CD14-positive monocyte (primary cell): ENCODE data around the gene U2AF1. TPM values are rescaled to one million over a fixed set of nuclear protein-coding genes. Genes with fewer than 3 reads are reported as not detected.
"Not testable (repeated sequence)": the region's sequence is repeated elsewhere in the genome, so short reads cannot be mapped to it uniquely, and the experiment has no call there.

Experiments
- DNase-seq, 3 donors: peaks; one replicate each; pipeline ENCODE4 v3.0.0-alpha.2; 2011 to 2022
- H2AFZ ChIP-seq: 2 replicates; pipeline ENCODE4 v1.6.0; 2012; ENCODE audit warnings: mild to moderate bottlenecking, low read depth, low read length, inconsistent platforms; ENCODE audit not compliant: insufficient read depth, poor library complexity, severe bottlenecking
- H3K27ac ChIP-seq, 2 donors: 1 replicate in 1 of 2; 2 replicates in 1 of 2; pipeline ENCODE4 v1.5.1; 2012 to 2013; ENCODE audit warnings: low read length in 2 of 2, control low read depth in 1 of 2, inconsistent platforms in 1 of 2, low read depth in 1 of 2, mild to moderate bottlenecking in 1 of 2
- H3K27me3 ChIP-seq, 2 donors: one replicate each; pipeline versions ENCODE4 v1.6.0 to v1.6.1; 2011 to 2013; ENCODE audit warnings: low read length in 2 of 2; ENCODE audit not compliant: control insufficient read depth in 2 of 2, insufficient read depth in 2 of 2
- H3K36me3 ChIP-seq, 2 donors: replicated peaks in 1 of 2; 1 replicate in 1 of 2; 2 replicates in 1 of 2; pipeline versions ENCODE4 v1.5.1 to v1.6.1; 2012 to 2013; ENCODE audit warnings: low read length in 2 of 2, control low read depth in 1 of 2, inconsistent platforms in 1 of 2, mild to moderate bottlenecking in 1 of 2; ENCODE audit not compliant: insufficient read depth in 2 of 2, control insufficient read depth in 1 of 2
- H3K4me1 ChIP-seq, 2 donors: 1 replicate in 1 of 2; 2 replicates in 1 of 2; pipeline versions ENCODE4 v1.5.1 to v1.6.1; 2012 to 2013; ENCODE audit warnings: low read length in 2 of 2, control low read depth in 1 of 2, inconsistent platforms in 1 of 2, mild to moderate bottlenecking in 1 of 2, moderate library complexity in 1 of 2; ENCODE audit not compliant: insufficient read depth in 2 of 2, control insufficient read depth in 1 of 2
- H3K4me2 ChIP-seq: replicated peaks from 2 replicates; pipeline ENCODE3; 2012; ENCODE audit warnings: low read length, moderate library complexity, mild to moderate bottlenecking; ENCODE audit not compliant: poor library complexity, severe bottlenecking; ENCODE audit errors: extremely low read depth
- H3K4me3 ChIP-seq, 3 experiments: fragments of 200-600 bp in 1 of 3; sonication (generic) in 1 of 3; replicated peaks in 1 of 3; 1 replicate in 2 of 3; 2 replicates in 1 of 3; pipeline ENCODE4 v1.5.1; 2011 to 2013; ENCODE audit warnings: low read length in 3 of 3, mild to moderate bottlenecking in 3 of 3, control low read depth in 2 of 3, low read depth in 2 of 3, inconsistent platforms in 1 of 3, moderate library complexity in 1 of 3
- H3K79me2 ChIP-seq: 2 replicates; pipeline ENCODE4 v1.6.0; 2012; ENCODE audit warnings: mild to moderate bottlenecking, control low read depth, inconsistent platforms, low read length, moderate library complexity; ENCODE audit not compliant: insufficient read depth
- H3K9ac ChIP-seq: 2 replicates; pipeline ENCODE4 v1.6.0; 2017; ENCODE audit warnings: low read length, mild to moderate bottlenecking; ENCODE audit not compliant: insufficient read depth, poor library complexity, severe bottlenecking
- H3K9me3 ChIP-seq, 2 donors: replicated peaks in 1 of 2; 1 replicate in 1 of 2; 2 replicates in 1 of 2; pipeline versions ENCODE4 v1.5.1 to v1.6.1; 2012 to 2013; ENCODE audit warnings: low read length in 2 of 2, control low read depth in 1 of 2; ENCODE audit not compliant: control insufficient read depth in 1 of 2, insufficient read depth in 1 of 2
- H4K20me1 ChIP-seq: 2 replicates; pipeline ENCODE4 v1.6.0; 2012; ENCODE audit warnings: mild to moderate bottlenecking, low read length, control low read depth, moderate library complexity; ENCODE audit not compliant: insufficient read depth
- H3K27ac Mint-ChIP-seq, 7 donors: one replicate each; pipeline ENCODE4 v1.8.0; 2020; ENCODE audit warnings: mild to moderate bottlenecking in 7 of 7, mixed read lengths in 7 of 7, moderate library complexity in 6 of 7, inconsistent platforms in 2 of 7
- H3K27me3 Mint-ChIP-seq, 3 donors: one replicate each; pipeline ENCODE4 v1.8.0; 2021 to 2022; ENCODE audit warnings: low read depth in 3 of 3, mild to moderate bottlenecking in 3 of 3, mixed read lengths in 3 of 3, moderate library complexity in 3 of 3, inconsistent platforms in 1 of 3
- H3K36me3 Mint-ChIP-seq, 2 donors: one replicate each; pipeline ENCODE4 v1.8.0; 2020; ENCODE audit warnings: mixed read lengths in 2 of 2, inconsistent platforms in 1 of 2, mild to moderate bottlenecking in 1 of 2
- H3K4me1 Mint-ChIP-seq: one replicate; pipeline ENCODE4 v1.8.0; 2020; ENCODE audit warnings: mild to moderate bottlenecking, mixed read lengths
- H3K4me3 Mint-ChIP-seq, 2 donors: one replicate each; pipeline ENCODE4 v1.8.0; 2020; ENCODE audit warnings: mild to moderate bottlenecking in 2 of 2, mixed read lengths in 2 of 2, moderate library complexity in 1 of 2
- H3K9me3 Mint-ChIP-seq, 7 donors: one replicate each; pipeline ENCODE4 v1.8.0; 2020 to 2022; ENCODE audit warnings: mixed read lengths in 7 of 7, mild to moderate bottlenecking in 6 of 7, moderate library complexity in 6 of 7, inconsistent platforms in 2 of 7
- WGBS: methylation state at CpG from one replicate; pipeline ENCODE4 v1.1.5; 2013; ENCODE audit warnings: missing lambda C conversion rate; ENCODE audit not compliant: insufficient coverage; 5-methylcytosine and 5-hydroxymethylcytosine counted together
- intact Hi-C, 2 donors: fragments of 100-400 bp; cut with micrococcal nuclease; formaldehyde crosslinking; loops; one replicate each; pipeline versions ENCODE4 v1.15.0 to v1.15.1; 2023
- polyA plus RNA-seq, 3 donors: library from polyadenylated mRNA; depleted of rRNA in 1 of 3; unstranded in 2 of 3; stranded (reverse) in 1 of 3; fragments of 300-500 nt in 2 of 3; fragments of >200 nt in 1 of 3; fragmentation: Illumina TruSeq in 2 of 3; gene quantifications; 1 replicate in 2 of 3; 2 replicates in 1 of 3; pipeline ENCODE4 v1.2.3, GENCODE V29; 2012 to 2021

The U2AF1 gene
- polyA plus RNA-seq, 3 donors, result 38.4 to 111 (median 39.3) TPM

DNA sequence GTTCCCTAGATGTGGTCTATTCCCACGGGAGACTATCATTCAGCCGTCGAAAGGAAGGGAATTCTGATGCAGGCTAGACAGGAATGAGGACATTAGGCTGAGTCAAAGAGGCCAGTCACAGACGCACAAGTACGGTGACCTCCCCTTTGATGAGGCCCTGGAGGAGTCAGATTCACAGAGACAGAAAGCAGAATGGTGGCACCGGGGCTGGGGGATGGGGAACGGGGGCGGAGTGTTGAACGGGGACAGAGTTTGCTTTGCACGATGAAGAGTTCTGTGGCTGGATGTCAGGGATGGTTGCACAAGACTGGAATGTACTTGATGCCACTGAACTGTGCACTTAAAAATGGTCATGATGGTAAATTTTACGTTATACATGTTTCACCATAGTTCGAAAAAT lies 39.3 kb upstream of the U2AF1 start:
- H3K4me1 ChIP-seq, H4K20me1 ChIP-seq, H2AFZ ChIP-seq, H3K4me3 Mint-ChIP-seq, H3K27me3 ChIP-seq, H3K4me3 ChIP-seq, H3K4me1 Mint-ChIP-seq, H3K27ac ChIP-seq, H3K27me3 Mint-ChIP-seq, H3K36me3 Mint-ChIP-seq, H3K9me3 ChIP-seq, intact Hi-C loops, H3K36me3 ChIP-seq, DNase-seq, H3K4me2 ChIP-seq, H3K9ac ChIP-seq, H3K9me3 Mint-ChIP-seq, H3K79me2 ChIP-seq, H3K27ac Mint-ChIP-seq: not testable (repeated sequence)
- no CpG with 5 or more reads among the region's 12 CpGs for WGBS

- H3K9me3 ChIP-seq, H3K36me3 Mint-ChIP-seq, H3K4me2 ChIP-seq, H3K79me2 ChIP-seq, H2AFZ ChIP-seq, H3K27ac ChIP-seq, H3K9me3 Mint-ChIP-seq, H3K9ac ChIP-seq, H3K36me3 ChIP-seq, H3K27ac Mint-ChIP-seq, H3K27me3 Mint-ChIP-seq, intact Hi-C loops, H3K4me3 ChIP-seq, H3K4me1 ChIP-seq, H3K4me1 Mint-ChIP-seq, H4K20me1 ChIP-seq, H3K4me3 Mint-ChIP-seq, DNase-seq, H3K27me3 ChIP-seq: not testable (repeated sequence)
- WGBS, result no CpG with 5 or more reads among the region's 17 CpGs
These were observed 34.0 kb upstream of the U2AF1 start for GRCh38 chr21:43141407-43141806.

- H3K4me1 ChIP-seq, H3K9me3 ChIP-seq, H3K27me3 Mint-ChIP-seq, H3K4me1 Mint-ChIP-seq, H4K20me1 ChIP-seq, H3K27ac ChIP-seq, H2AFZ ChIP-seq, H3K36me3 Mint-ChIP-seq, H3K9ac ChIP-seq, H3K9me3 Mint-ChIP-seq, H3K36me3 ChIP-seq, H3K79me2 ChIP-seq, DNase-seq, H3K27me3 ChIP-seq, H3K4me3 Mint-ChIP-seq, H3K4me2 ChIP-seq, intact Hi-C loops, H3K4me3 ChIP-seq, H3K27ac Mint-ChIP-seq: not testable (repeated sequence)
- WGBS, result no CpG with 5 or more reads among the region's 8 CpGs
These were observed 31.6 kb upstream of the U2AF1 start for GRCh38 chr21:43138944-43139343.

GRCh38 chr21:43134520-43134919 lies 27.1 kb upstream of the U2AF1 start:
- WGBS, result no CpG with 5 or more reads among the region's 10 CpGs
- H3K9me3 ChIP-seq, H3K36me3 Mint-ChIP-seq, H3K4me1 ChIP-seq, H3K9me3 Mint-ChIP-seq, H3K4me2 ChIP-seq, H3K27me3 Mint-ChIP-seq, H4K20me1 ChIP-seq, H3K4me3 Mint-ChIP-seq, H3K4me3 ChIP-seq, H3K36me3 ChIP-seq, intact Hi-C loops, H3K27ac ChIP-seq, H3K4me1 Mint-ChIP-seq, DNase-seq, H2AFZ ChIP-seq, H3K9ac ChIP-seq, H3K27me3 ChIP-seq, H3K79me2 ChIP-seq, H3K27ac Mint-ChIP-seq: not testable (repeated sequence)
